NCI-H1048 (cell line): ENCODE results near the gene CD300E.
"Not testable (repeated sequence)": the region's sequence is repeated elsewhere in the genome, so short reads cannot be mapped to it uniquely, and the experiment has no call there.

Source experiments
- DNase-seq: peaks from one replicate; lab custom pipeline; 2025; lab: John Stamatoyannopoulos, UW

Gene CD300E

GRCh38 chr17:74635418-74635817 is 11.9 kb upstream of the CD300E start:
- no peak for DNase-seq

- no peak for DNase-seq
Observed at GRCh38 chr17:74633326-74633725, 9.8 kb upstream of the CD300E start.

- DNase-seq: no peak
Observed at GRCh38 chr17:74632617-74633016, 9.1 kb upstream of the CD300E start.

- DNase-seq: no peak
Observed at GRCh38 chr17:74631468-74632450, 8.2 kb upstream of the CD300E start.

GRCh38 chr17:74630251-74630650 is 6.7 kb upstream of the CD300E start:
- DNase-seq: not testable (repeated sequence)

GRCh38 chr17:74625661-74626060 is 2.1 kb upstream of the CD300E start:
- DNase-seq: no peak

- DNase-seq: no peak
Observed at GRCh38 chr17:74624131-74624530, 593 bp upstream of the CD300E start.

- DNase-seq: no peak
Observed at GRCh38 chr17:74619077-74619673, 4.4 kb downstream of the CD300E start.

GRCh38 chr17:74618451-74618850 is 5.1 kb downstream of the CD300E start:
- no peak for DNase-seq

- DNase-seq: no peak
Observed at GRCh38 chr17:74616696-74617095, 6.8 kb downstream of the CD300E start.

GRCh38 chr17:74612046-74612445 is 11.5 kb downstream of the CD300E start:
- DNase-seq: no peak

GRCh38 chr17:74610108-74610507 is 13.4 kb downstream of the CD300E start:
- DNase-seq: no peak

GRCh38 chr17:74608511-74608910 is 15.0 kb downstream of the CD300E start:
- DNase-seq: no peak

- no peak for DNase-seq
Observed at GRCh38 chr17:74607221-74607620, 16.3 kb downstream of the CD300E start.

- DNase-seq: no peak
Observed at GRCh38 chr17:74606050-74606449, 17.5 kb downstream of the CD300E start.

- DNase-seq: no peak
Observed at GRCh38 chr17:74605361-74605760, 18.2 kb downstream of the CD300E start.

- no peak for DNase-seq
Observed at GRCh38 chr17:74604761-74605160, 18.8 kb downstream of the CD300E start.

GRCh38 chr17:74604200-74604599 is 19.3 kb downstream of the CD300E start:
- DNase-seq: no peak

- no peak for DNase-seq
Observed at GRCh38 chr17:74603746-74604145, 19.8 kb downstream of the CD300E start.

GRCh38 chr17:74603037-74603635 is 20.4 kb downstream of the CD300E start:
- DNase-seq: no peak

GRCh38 chr17:74601944-74602572 is 21.5 kb downstream of the CD300E start:
- no peak for DNase-seq

GRCh38 chr17:74599448-74599939 is 24.0 kb downstream of the CD300E start:
- DNase-seq: no peak
